Lower leg skin (tissue), 4 donors: ENCODE data around the gene DEXI. TPM values are rescaled to one million over a fixed set of nuclear protein-coding genes. Genes with fewer than 3 reads are reported as not detected.

Experiments
- DNase-seq, 2 donors: peaks; one replicate each; pipeline ENCODE4 v3.0.0-alpha.2; 2019; ENCODE audit warnings: low spot score in 2 of 2
- H3K4me3 ChIP-seq: fragments of 200-600 bp; sonication (generic); 2 replicates; pipeline ENCODE4 v1.5.1; 2017; ENCODE audit warnings: mild to moderate bottlenecking, low read depth; ENCODE audit not compliant: poor library complexity, severe bottlenecking
- POLR2A ChIP-seq, 2 donors: fragments of 450-650 bp; IDR thresholded peaks; one replicate each; pipeline ENCODE4 v1.6.1; 2016 to 2017; ENCODE audit warnings: antibody characterized with exemption in 2 of 2, mild to moderate bottlenecking in 1 of 2, moderate library complexity in 1 of 2
- whole genome bisulfite sequencing, 2 donors: methylation state at CpG; one replicate each; pipeline ENCODE4 v1.1.5; 2018; 5-methylcytosine and 5-hydroxymethylcytosine counted together
- intact Hi-C: fragments of 100-400 bp; cut with DNase I; formaldehyde crosslinking; loops from one replicate; pipeline ENCODE4 v1.15.0; 2023; ENCODE audit warnings: low total_unique reads
- total RNA-seq, 4 donors: library from RNA; depleted of rRNA; stranded (reverse); fragments of >200 nt; gene quantifications; one replicate each; pipeline ENCODE4 v1.1.0, GENCODE V29; 2016
- TF ChIP-seq, protein P1 (sequence below), 3 donors: fragments of 450-650 bp; IDR thresholded peaks; one replicate each; pipeline ENCODE4 v1.5.1; 2016; ENCODE audit warnings: antibody characterized with exemption in 3 of 3, mild to moderate bottlenecking in 3 of 3, moderate library complexity in 2 of 3

Gene DEXI
- total RNA-seq, 4 donors from 2014 or later, result 38.1 to 63.6 (median 58.9) TPM

DNA sequence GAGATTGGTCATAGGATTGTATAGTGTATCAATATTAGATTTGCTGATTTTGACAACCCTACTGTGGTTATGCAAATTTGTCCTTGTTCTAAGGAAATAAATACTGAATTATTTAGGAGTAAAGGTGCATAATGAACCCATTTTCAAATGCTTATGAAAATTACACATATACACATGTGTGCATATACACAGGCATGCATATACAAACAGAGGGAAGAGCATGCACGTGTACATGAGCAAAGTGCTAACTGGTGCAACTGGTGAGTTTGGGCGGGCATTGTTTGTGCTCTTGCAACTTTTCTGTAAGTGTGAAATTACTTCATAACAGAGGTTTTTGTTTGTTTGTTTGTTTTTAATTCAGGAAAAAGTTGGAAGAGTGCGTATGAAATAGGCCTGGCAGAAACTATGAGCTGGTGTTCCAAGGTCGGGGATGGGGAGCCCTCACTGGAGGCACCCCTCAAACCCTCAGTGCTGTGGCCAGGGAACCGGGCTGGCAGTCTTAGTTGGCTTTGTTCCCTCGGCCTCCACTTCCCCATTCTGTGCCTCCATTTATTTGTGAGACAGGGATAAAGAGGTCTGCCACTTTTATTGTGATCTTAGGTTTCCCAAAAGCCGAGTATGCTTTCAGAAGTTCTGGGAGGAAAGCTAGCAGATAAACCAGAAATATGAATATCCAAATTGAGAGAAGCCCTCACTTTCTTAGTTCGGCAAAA lies 5.8 kb downstream of the DEXI start:
- H3K4me3 ChIP-seq, result no peak overlapping the region
- intact Hi-C loops, result no loop called here
- WGBS, 2 donors, result 57 to 67% methylated on average over 8 of the region's 8 CpGs

DNA sequence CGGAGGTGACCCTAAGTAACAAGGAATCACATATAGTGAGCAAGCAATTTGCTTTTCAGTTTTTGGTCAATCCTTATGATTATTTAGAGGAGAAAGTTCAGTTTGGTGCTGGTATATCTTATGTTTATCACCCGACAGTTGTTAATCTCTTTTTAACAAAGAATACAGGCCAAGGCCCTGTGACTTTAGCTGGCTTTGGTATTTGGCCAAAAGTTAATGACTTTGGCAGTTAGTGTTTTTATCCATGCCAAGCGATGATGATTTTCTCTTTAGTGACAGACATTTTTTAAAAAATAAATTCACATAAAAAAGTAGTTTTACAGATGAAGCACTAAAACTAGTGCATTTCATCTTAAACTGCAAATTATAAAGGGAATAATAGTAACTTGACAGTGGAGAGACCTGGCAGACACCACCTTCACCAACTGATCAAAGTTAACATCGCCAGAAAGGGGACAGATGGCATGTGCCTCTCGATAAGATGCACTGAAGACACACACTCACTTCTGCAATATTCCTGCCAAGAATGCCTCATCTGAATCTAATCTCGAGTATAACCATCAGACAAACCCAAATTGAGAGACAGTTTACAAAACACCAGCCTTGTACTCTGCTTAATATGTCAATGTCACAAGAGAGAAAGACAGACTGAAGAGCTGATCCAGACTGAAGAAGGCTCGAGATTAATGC lies 6.9 kb downstream of the DEXI start:
- DNase-seq, result no peak
- intact Hi-C loops, result no loop called here
- no peak overlapping the region for H3K4me3 ChIP-seq
- TF ChIP-seq POLR2A (IDR thresholded peaks at IDR 0.05), result no peak
- TF ChIP-seq, protein P1, sequence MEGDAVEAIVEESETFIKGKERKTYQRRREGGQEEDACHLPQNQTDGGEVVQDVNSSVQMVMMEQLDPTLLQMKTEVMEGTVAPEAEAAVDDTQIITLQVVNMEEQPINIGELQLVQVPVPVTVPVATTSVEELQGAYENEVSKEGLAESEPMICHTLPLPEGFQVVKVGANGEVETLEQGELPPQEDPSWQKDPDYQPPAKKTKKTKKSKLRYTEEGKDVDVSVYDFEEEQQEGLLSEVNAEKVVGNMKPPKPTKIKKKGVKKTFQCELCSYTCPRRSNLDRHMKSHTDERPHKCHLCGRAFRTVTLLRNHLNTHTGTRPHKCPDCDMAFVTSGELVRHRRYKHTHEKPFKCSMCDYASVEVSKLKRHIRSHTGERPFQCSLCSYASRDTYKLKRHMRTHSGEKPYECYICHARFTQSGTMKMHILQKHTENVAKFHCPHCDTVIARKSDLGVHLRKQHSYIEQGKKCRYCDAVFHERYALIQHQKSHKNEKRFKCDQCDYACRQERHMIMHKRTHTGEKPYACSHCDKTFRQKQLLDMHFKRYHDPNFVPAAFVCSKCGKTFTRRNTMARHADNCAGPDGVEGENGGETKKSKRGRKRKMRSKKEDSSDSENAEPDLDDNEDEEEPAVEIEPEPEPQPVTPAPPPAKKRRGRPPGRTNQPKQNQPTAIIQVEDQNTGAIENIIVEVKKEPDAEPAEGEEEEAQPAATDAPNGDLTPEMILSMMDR (IDR thresholded peaks at IDR 0.05), result no peak
- 39 to 40% methylated on average over 7 of the region's 7 CpGs for WGBS, 2 donors

More for the DNA sequence above, 5.8 kb downstream of the DEXI start:
- TF ChIP-seq, protein P1 (IDR thresholded peaks at IDR 0.05), result no peak
- TF ChIP-seq POLR2A (IDR thresholded peaks at IDR 0.05), result no peak
- no peak for DNase-seq

DNA sequence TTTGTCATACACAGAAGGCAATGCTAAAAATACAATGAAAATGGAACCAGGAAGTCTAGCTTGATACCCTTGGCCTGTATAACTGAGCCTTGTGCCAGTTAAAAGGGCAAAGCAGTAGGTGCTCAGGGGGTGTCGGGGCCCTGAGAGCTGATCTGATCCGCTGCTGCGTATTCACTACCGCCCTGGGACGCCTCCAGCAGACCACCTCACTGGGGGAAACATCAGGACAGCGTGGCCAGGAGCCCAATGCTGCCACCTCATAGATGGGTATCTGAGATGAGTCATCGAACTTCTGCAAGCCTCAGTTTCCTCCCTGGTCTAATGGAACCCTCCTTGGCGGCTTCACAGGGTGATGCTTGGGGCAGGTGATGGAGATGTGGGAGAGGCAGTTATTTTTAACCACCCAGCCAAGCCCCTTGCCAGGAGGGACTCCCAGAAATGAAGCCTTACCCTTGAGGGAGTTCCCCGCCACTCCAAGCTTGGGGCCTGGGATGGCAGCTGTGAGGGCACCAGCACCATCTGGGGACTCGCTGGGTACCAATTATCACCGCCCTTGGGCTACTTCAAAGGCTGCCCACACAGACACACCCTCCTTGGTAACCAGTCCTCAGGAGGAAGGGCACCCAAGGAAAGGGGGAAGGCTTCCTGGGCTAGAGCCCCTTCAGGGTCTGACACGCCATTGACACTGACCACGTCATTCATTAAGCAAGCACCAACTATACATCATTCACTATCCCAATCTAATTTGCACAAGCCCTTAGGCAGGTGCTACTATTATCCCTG lies 7.8 kb downstream of the DEXI start:
- intact Hi-C loops, result no loop called here
- H3K4me3 ChIP-seq, result no peak overlapping the region
- WGBS, 2 donors, result 91 to 94% methylated on average over 11 to 13 of the region's 13 CpGs
- TF ChIP-seq, protein P1 (IDR thresholded peaks at IDR 0.05), result no peak
- TF ChIP-seq POLR2A (IDR thresholded peaks at IDR 0.05), result no peak
- DNase-seq, result no peak

DNA sequence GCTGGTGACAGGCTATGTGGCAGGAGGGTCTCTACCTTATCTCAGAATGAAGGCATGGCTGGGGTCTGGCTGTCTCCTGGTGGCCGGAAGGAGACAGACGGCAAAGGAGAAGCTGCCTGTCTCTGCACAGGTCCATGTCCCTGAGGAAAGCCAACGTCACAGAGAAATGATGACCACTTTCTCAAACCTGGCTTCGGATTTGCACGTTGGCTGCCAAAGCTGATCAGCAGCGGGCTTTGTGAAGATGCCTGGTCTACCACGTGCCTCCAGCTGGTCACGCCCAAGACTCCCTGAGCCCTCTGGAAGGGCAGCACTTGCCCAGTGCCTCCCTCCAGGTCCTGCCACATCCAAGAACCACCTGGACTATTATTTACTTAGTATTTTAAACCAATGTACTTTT lies 8.4 kb downstream of the DEXI start:
- intact Hi-C loops, result no loop called here
- H3K4me3 ChIP-seq, result no peak overlapping the region
- no peak for DNase-seq
- 60 to 66% methylated on average over 8 of the region's 8 CpGs for WGBS, 2 donors
- no peak for TF ChIP-seq POLR2A (IDR thresholded peaks at IDR 0.05)
- TF ChIP-seq, protein P1 (IDR thresholded peaks at IDR 0.05), result no peak

DNA sequence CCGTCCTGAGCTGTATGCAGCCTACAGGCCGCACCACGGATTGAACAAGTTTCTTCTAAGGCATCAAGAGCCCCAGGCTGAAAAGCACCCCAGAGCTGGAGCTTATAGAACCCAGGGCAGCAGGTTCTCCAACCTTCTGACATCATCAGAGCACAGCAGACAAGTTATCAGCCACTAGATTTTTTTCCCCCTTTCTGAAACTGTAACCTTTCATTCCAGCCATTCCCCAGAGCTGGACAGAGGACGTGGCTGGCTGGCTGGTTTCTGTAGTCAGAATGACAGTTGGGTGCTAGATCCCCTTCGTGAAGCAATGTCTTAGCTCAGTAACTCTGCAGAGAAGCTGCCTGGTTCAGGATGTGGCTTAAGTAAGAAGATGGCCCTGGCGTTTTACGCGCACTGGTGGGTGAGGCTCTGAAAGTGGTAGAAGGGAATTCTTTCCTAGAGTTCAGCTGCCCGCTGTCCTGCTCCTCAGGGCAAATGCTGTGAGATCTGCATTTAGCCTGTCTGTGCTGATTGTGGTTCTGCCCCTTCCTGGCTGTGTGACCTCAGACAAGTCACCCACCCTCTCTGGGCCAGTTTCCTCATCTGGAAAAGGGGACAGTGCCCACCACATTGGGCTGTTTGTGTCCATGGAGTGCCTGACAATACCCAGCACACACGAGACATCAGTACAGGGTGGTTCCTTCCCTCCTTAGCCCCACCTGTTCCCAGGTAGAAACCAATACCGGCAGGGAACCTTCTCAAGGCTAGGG lies 9.1 kb downstream of the DEXI start:
- intact Hi-C loops, result no loop called here
- WGBS, 2 donors, result 87 to 90% methylated on average over 11 of the region's 11 CpGs
- no peak for DNase-seq
- no peak for TF ChIP-seq POLR2A (IDR thresholded peaks at IDR 0.05)
- TF ChIP-seq, protein P1 (IDR thresholded peaks at IDR 0.05), result no peak
- H3K4me3 ChIP-seq, result no peak overlapping the region
